Sigmoid colon (tissue), 4 donors: ENCODE data around the gene DHH.

Experiments used
- EP300 ChIP-seq, 4 donors: sonication (generic); formaldehyde crosslinking; IDR thresholded peaks; one replicate each; pipeline ENCODE4 v1.6.1; 2017; ENCODE audit warnings: antibody characterized with exemption in 4 of 4
- POLR2A ChIP-seq, 2 donors: fragments of 450-650 bp; IDR thresholded peaks; one replicate each; pipeline ENCODE4 v1.6.1; 2016; ENCODE audit warnings: antibody characterized with exemption in 2 of 2, mild to moderate bottlenecking in 2 of 2, moderate library complexity in 2 of 2
- POLR2AphosphoS5 ChIP-seq, 4 donors: sonication (generic); formaldehyde crosslinking; IDR thresholded peaks; one replicate each; pipeline ENCODE4 v1.6.1; 2017; ENCODE audit warnings: antibody characterized with exemption in 4 of 4
- TF ChIP-seq, protein P1 (sequence below), 4 experiments: fragments of 450-650 bp in 3 of 4; fragments of 200-600 bp in 1 of 4; IDR thresholded peaks; one replicate each; pipeline ENCODE4 v1.5.1; 2016 to 2019; ENCODE audit warnings: antibody characterized with exemption in 4 of 4, mild to moderate bottlenecking in 3 of 4, moderate library complexity in 2 of 4

DNA sequence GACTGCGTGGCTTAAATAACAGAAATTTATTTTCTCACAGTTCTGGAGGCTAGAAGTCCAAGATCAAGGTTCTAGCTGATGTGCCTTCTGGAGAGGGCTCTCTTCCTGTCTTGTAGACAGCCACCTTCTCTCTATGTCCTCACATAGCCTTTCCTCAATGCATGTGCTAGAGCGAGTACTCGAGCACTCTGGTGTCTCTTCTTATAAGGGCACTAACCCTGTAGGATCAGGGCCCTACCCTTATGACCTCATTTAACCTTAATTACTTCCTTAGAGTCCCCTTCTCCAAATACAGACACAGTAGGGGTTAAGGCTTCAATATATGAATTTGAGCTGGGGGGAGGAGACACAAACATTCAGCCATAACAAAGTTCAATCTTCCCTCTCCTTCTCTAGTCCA lies 10.2 kb downstream of the DHH start:
- TF ChIP-seq, protein P1, sequence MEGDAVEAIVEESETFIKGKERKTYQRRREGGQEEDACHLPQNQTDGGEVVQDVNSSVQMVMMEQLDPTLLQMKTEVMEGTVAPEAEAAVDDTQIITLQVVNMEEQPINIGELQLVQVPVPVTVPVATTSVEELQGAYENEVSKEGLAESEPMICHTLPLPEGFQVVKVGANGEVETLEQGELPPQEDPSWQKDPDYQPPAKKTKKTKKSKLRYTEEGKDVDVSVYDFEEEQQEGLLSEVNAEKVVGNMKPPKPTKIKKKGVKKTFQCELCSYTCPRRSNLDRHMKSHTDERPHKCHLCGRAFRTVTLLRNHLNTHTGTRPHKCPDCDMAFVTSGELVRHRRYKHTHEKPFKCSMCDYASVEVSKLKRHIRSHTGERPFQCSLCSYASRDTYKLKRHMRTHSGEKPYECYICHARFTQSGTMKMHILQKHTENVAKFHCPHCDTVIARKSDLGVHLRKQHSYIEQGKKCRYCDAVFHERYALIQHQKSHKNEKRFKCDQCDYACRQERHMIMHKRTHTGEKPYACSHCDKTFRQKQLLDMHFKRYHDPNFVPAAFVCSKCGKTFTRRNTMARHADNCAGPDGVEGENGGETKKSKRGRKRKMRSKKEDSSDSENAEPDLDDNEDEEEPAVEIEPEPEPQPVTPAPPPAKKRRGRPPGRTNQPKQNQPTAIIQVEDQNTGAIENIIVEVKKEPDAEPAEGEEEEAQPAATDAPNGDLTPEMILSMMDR (IDR thresholded peaks at IDR 0.05): no peak
- TF ChIP-seq POLR2A (IDR thresholded peaks at IDR 0.05) (no peak), POLR2AphosphoS5 (IDR thresholded peaks at IDR 0.05) (no peak), EP300 (IDR thresholded peaks at IDR 0.05) (no peak)
